Tibial artery (tissue), 4 donors: ENCODE results near the gene DNAI4.

Experiments used
- DNase-seq, 2 donors: peaks; one replicate each; pipeline ENCODE4 v3.0.0-alpha.2; 2019
- H3K27ac ChIP-seq, 2 donors: fragments of 200-600 bp; sonication (generic) in 1 of 2; 1 replicate in 1 of 2; 2 replicates in 1 of 2; pipeline ENCODE4 v1.5.1; 2018 to 2019; ENCODE audit warnings: mild to moderate bottlenecking in 1 of 2
- H3K27me3 ChIP-seq, 2 donors: fragments of 200-600 bp; sonication (generic) in 1 of 2; one replicate each; pipeline versions ENCODE4 v1.5.1 to v1.6.0; 2016 to 2019
- H3K36me3 ChIP-seq, 3 donors: fragments of 200-600 bp; sonication (generic) in 2 of 3; one replicate each; pipeline ENCODE4 v1.5.1; 2016 to 2019; ENCODE audit warnings: mild to moderate bottlenecking in 2 of 3
- H3K4me1 ChIP-seq, 4 donors: fragments of 200-600 bp; sonication (generic) in 2 of 4; 1 replicate in 3 of 4; 2 replicates in 1 of 4; pipeline ENCODE4 v1.5.1; 2016 to 2019
- H3K4me3 ChIP-seq, 2 donors: fragments of 200-600 bp; sonication (generic) in 1 of 2; 1 replicate in 1 of 2; 2 replicates in 1 of 2; pipeline ENCODE4 v1.5.1; 2018 to 2019; ENCODE audit warnings: mild to moderate bottlenecking in 2 of 2
- H3K9me3 ChIP-seq, 3 donors: fragments of 200-600 bp; sonication (generic) in 1 of 3; one replicate each; pipeline ENCODE4 v1.5.1; 2016 to 2019
- CTCF ChIP-seq, 2 experiments: fragments of 200-600 bp in 1 of 2; fragments of 450-650 bp in 1 of 2; IDR thresholded peaks; one replicate each; pipeline ENCODE4 v1.5.1; 2017 to 2019; ENCODE audit warnings: antibody characterized with exemption in 2 of 2, mild to moderate bottlenecking in 1 of 2, moderate library complexity in 1 of 2
- intact Hi-C: fragments of 100-400 bp; cut with DNase I; formaldehyde crosslinking; loops from one replicate; pipeline ENCODE4 v1.15.0; 2023; ENCODE audit warnings: low total_unique reads

Gene DNAI4

GRCh38 chr1:66853379-66853778, 71.3 kb downstream of the DNAI4 start:
- intact Hi-C loops, result no loop called here
- Histone ChIP-seq H3K4me3 (no peak overlapping the region), H3K27me3 (no peaks in the 10 kb centered on the region), H3K9me3 (no peaks in the 10 kb centered on the region), H3K4me1 (no peaks in the 10 kb centered on the region), H3K27ac (no peak overlapping the region), H3K36me3 (no peaks in the 10 kb centered on the region)
- DNase-seq, result no peak
- TF ChIP-seq CTCF (IDR thresholded peaks at IDR 0.05), result no peak

GRCh38 chr1:66852870-66853269, 71.8 kb downstream of the DNAI4 start:
- Histone ChIP-seq H3K27me3 (no peaks in the 10 kb centered on the region), H3K27ac (no peak overlapping the region), H3K4me3 (no peak overlapping the region), H3K4me1 (no peaks in the 10 kb centered on the region), H3K9me3 (no peaks in the 10 kb centered on the region), H3K36me3 (no peaks in the 10 kb centered on the region)
- intact Hi-C loops, result no loop called here
- no peak for TF ChIP-seq CTCF (IDR thresholded peaks at IDR 0.05)
- DNase-seq, result no peak

- H3K36me3 ChIP-seq, result no peaks in the 10 kb centered on the region
- no peak overlapping the region for H3K4me3 ChIP-seq
- no peaks in the 10 kb centered on the region for H3K4me1 ChIP-seq
- no peak for DNase-seq
- no peak for TF ChIP-seq CTCF (IDR thresholded peaks at IDR 0.05)
- H3K27ac ChIP-seq, result no peak overlapping the region
- H3K9me3 ChIP-seq, result no peaks in the 10 kb centered on the region
- H3K27me3 ChIP-seq, result no peaks in the 10 kb centered on the region
- intact Hi-C loops, result no loop called here
These were observed 73.7 kb downstream of the DNAI4 start for GRCh38 chr1:66850989-66851388.

GRCh38 chr1:66848193-66848592, 76.5 kb downstream of the DNAI4 start:
- Histone ChIP-seq H3K36me3 (no peaks in the 10 kb centered on the region), H3K4me3 (no peak overlapping the region), H3K4me1 (no peaks in the 10 kb centered on the region), H3K27me3 (no peaks in the 10 kb centered on the region), H3K9me3 (no peaks in the 10 kb centered on the region), H3K27ac (no peak overlapping the region)
- no peak for DNase-seq
- TF ChIP-seq CTCF (IDR thresholded peaks at IDR 0.05), result no peak
- intact Hi-C loops, result no loop called here

GRCh38 chr1:66840929-66841328, 83.7 kb downstream of the DNAI4 start:
- TF ChIP-seq CTCF (IDR thresholded peaks at IDR 0.05), result no peak
- intact Hi-C loops, result no loop called here

GRCh38 chr1:66834926-66835325, 89.7 kb downstream of the DNAI4 start:
- H3K27me3 ChIP-seq, result no peaks in the 10 kb centered on the region
- no peaks in the 10 kb centered on the region for H3K4me1 ChIP-seq
- no peaks in the 10 kb centered on the region for H3K9me3 ChIP-seq
- no peak overlapping the region for H3K27ac ChIP-seq
- TF ChIP-seq CTCF (IDR thresholded peaks at IDR 0.05), result no peak
- no peaks in the 10 kb centered on the region for H3K36me3 ChIP-seq
- H3K4me3 ChIP-seq, result no peak overlapping the region
- DNase-seq, result no peak
- intact Hi-C loops, result no loop called here

More at GRCh38 chr1:66840929-66841328, 83.7 kb downstream of the DNAI4 start:
- no peak overlapping the region for H3K4me3 ChIP-seq
- H3K27ac ChIP-seq, result no peak overlapping the region
- H3K9me3 ChIP-seq, result no peaks in the 10 kb centered on the region
- no peaks in the 10 kb centered on the region for H3K4me1 ChIP-seq
- DNase-seq, result no peak
- H3K27me3 ChIP-seq, result no peaks in the 10 kb centered on the region
- H3K36me3 ChIP-seq, result no peaks in the 10 kb centered on the region
